Lung (tissue), 12 donors: Measurements from ENCODE around the gene CYP27B1. TPM values are rescaled to one million over a fixed set of nuclear protein-coding genes. Genes with fewer than 3 reads are reported as not detected.
A peak's percentile ranks its signal among the peaks of the same experiment; 100 is the strongest.

Experiments
- ATAC-seq: fragments of 200-7000 bp; cut with Tn5 transposase; one replicate; pipeline ENCODE4 v1.9.1; 2020; ENCODE audit warnings: moderate number of reproducible peaks; ENCODE audit not compliant: insufficient read depth, low FRiP score
- DNase-seq, 3 donors: peaks; one replicate each; pipeline ENCODE4 v3.0.0-alpha.2; 2013 to 2017
- H3K27ac ChIP-seq, 2 donors: one replicate each; pipeline ENCODE4 v1.5.1; 2013; ENCODE audit warnings: mild to moderate bottlenecking in 2 of 2, moderate library complexity in 2 of 2, control low read depth in 1 of 2, inconsistent platforms in 1 of 2, low read depth in 1 of 2, low read length in 1 of 2
- H3K27me3 ChIP-seq, 3 donors: one replicate each; pipeline ENCODE4 v1.5.1; 2013; ENCODE audit warnings: low read length in 2 of 3; ENCODE audit not compliant: control insufficient read depth in 3 of 3, insufficient read depth in 3 of 3
- H3K36me3 ChIP-seq, 4 donors: one replicate each; pipeline ENCODE4 v1.5.1; 2013; ENCODE audit warnings: low read length in 4 of 4, mild to moderate bottlenecking in 1 of 4, moderate library complexity in 1 of 4; ENCODE audit not compliant: control insufficient read depth in 4 of 4, insufficient read depth in 4 of 4
- H3K4me1 ChIP-seq, 5 donors: one replicate each; pipeline ENCODE4 v1.5.1; 2013; ENCODE audit warnings: low read length in 5 of 5, mild to moderate bottlenecking in 2 of 5, moderate library complexity in 1 of 5; ENCODE audit not compliant: control insufficient read depth in 5 of 5, insufficient read depth in 5 of 5
- H3K4me3 ChIP-seq: one replicate; pipeline ENCODE4 v1.5.1; 2013; ENCODE audit warnings: mild to moderate bottlenecking, control low read depth, moderate library complexity
- H3K9ac ChIP-seq, 2 donors: one replicate each; pipeline ENCODE4 v1.5.1; 2013; ENCODE audit warnings: low read length in 2 of 2, control low read depth in 1 of 2; ENCODE audit not compliant: insufficient read depth in 1 of 2
- H3K9me3 ChIP-seq, 4 donors: one replicate each; pipeline ENCODE4 v1.5.1; 2013; ENCODE audit warnings: low read length in 3 of 4, mild to moderate bottlenecking in 1 of 4, moderate library complexity in 1 of 4; ENCODE audit not compliant: control insufficient read depth in 4 of 4, insufficient read depth in 3 of 4
- CTCF ChIP-seq: IDR thresholded peaks from 2 replicates; pipeline ENCODE4 v1.5.1; 2012; ENCODE audit warnings: mild to moderate bottlenecking; ENCODE audit errors: control extremely low read depth, extremely low read depth
- WGBS, 2 donors: extraction: QIAGEN DNeasy Blood & Tissue Kit; methylation state at CpG; one replicate each; pipeline ENCODE4 v1.1.7; 2013; 5-methylcytosine and 5-hydroxymethylcytosine counted together
- polyA plus RNA-seq, 2 donors: library from polyadenylated mRNA; stranded (reverse); fragments of 200-250 nt; gene quantifications; one replicate each; pipeline ENCODE4 v1.2.1, GENCODE V29; 2013
- total RNA-seq, 2 donors: library from RNA; depleted of rRNA in 1 of 2; stranded (reverse); fragments of >200 nt in 1 of 2; gene quantifications; one replicate each; pipeline ENCODE4 v1.2.1, GENCODE V29; 2014 to 2021
- donor health status: control.
- donor health status: control.
- donor health status: Bipolar disorder and iron deficiency.
- donor health status: healthy.
- donor health status: DM: yes; HTN: yes; CAD: no.

CYP27B1 gene
- total and polyA plus RNA-seq, 4 donors, result 1.7 to 5.8 (median 3.6) TPM

- Histone ChIP-seq H3K4me3 (no peak overlapping the region), H3K4me1 (peaks cover 0 to 9% (median 6%) of the 10 kb centered on the region in 5 donors), H3K36me3 (peaks cover 0 to 1% (median 0%) of the 10 kb centered on the region in 4 donors), H3K9ac (no peak overlapping the region), H3K9me3 (no peaks in the 10 kb centered on the region), H3K27ac (no peak overlapping the region), H3K27me3 (peaks cover 0 to 82% (median 75%) of the 10 kb centered on the region in 3 donors)
- no peak for TF ChIP-seq CTCF
- DNase-seq, result peak in 2 of 3 donors; percentile 37 to 46
- 39 to 71% methylated on average over 49 of the region's 49 CpGs for WGBS, 2 donors
- ATAC-seq, result peak; percentile 14
Observed at GRCh38 chr12:57735952-57736740, 30.7 kb downstream of the CYP27B1 start.

DNA sequence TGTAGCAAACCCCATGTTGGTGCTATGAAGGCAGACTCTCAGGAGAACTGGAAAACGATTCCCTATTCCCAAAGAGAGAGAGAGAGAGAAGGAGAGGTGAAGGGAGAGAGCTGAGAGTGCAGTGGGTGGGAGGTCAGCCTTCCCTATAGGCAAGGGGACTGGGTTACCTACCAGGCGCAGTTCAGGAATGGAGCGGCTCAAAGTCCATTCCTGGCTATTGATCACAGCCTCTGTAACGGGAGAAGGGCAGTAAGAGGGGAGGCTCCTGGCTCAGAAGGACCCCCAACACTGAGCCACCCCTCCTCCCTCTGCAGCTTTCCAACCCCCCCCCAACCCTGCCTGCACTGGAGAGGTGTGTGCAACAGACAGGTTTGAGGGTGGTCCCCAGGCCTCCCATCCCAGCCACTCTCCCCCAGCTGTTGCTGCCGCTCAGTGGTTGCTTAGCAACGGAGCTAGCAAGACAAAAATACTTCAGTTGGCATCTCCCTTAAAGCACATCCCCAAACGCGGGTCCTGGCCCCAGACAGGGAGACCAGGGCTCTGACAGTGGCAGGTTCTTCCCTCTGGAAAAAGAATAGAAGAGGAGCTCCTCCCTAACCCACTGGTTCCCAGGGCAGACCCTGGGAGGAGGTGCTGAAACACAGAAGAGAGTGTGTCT lies 31.6 kb downstream of the CYP27B1 start:
- Histone ChIP-seq H3K27me3 (peaks cover 0 to 78% (median 73%) of the 10 kb centered on the region in 3 donors), H3K36me3 (peaks cover 0 to 1% (median 0%) of the 10 kb centered on the region in 4 donors)

GRCh38 chr12:57734591-57734990 lies 32.3 kb downstream of the CYP27B1 start:
- H3K27ac ChIP-seq, result no peak overlapping the region
- peaks cover 0 to 79% (median 73%) of the 10 kb centered on the region in 3 donors for H3K27me3 ChIP-seq
- TF ChIP-seq CTCF, result no peak
- 81 to 87% methylated on average over 4 of the region's 4 CpGs for WGBS, 2 donors
- H3K9me3 ChIP-seq, result no peaks in the 10 kb centered on the region
- peaks cover 0 to 1% (median 0%) of the 10 kb centered on the region in 4 donors for H3K36me3 ChIP-seq
- H3K4me3 ChIP-seq, result no peak overlapping the region
- peaks cover 0 to 9% (median 6%) of the 10 kb centered on the region in 5 donors for H3K4me1 ChIP-seq
- no peak overlapping the region for H3K9ac ChIP-seq
- no peak for DNase-seq
- no peak for ATAC-seq

More for the DNA sequence above, 31.6 kb downstream of the CYP27B1 start:
- no peak for TF ChIP-seq CTCF
- H3K4me1 ChIP-seq, result peaks cover 0 to 9% (median 6%) of the 10 kb centered on the region in 5 donors
- no peaks in the 10 kb centered on the region for H3K9me3 ChIP-seq
- ATAC-seq, result no peak
- no peak overlapping the region for H3K4me3 ChIP-seq
- H3K9ac ChIP-seq, result no peak overlapping the region
- no peak overlapping the region for H3K27ac ChIP-seq
- 34 to 63% methylated on average over 8 of the region's 8 CpGs for WGBS, 2 donors
- DNase-seq, result peak in 2 of 3 donors; percentile 62 to 63
